Posterior vena cava (tissue), 2 donors: Measurements from ENCODE around the gene U2AF1L4. TPM values are rescaled to one million over a fixed set of nuclear protein-coding genes. Genes with fewer than 3 reads are reported as not detected.
"Not testable (repeated sequence)": the region's sequence is repeated elsewhere in the genome, so short reads cannot be mapped to it uniquely, and the experiment has no call there.

Source experiments
- DNase-seq: peaks from one replicate; pipeline ENCODE4 v3.0.0-alpha.2; 2020; ENCODE audit warnings: low spot score
- intact Hi-C, 2 donors: fragments of 100-400 bp; cut with DNase I; formaldehyde crosslinking; loops; one replicate each; pipeline versions ENCODE4 v1.14.1 to v1.14.2; 2022 to 2023
- total RNA-seq, 2 donors: library from RNA; stranded (reverse); fragmentation: NEBNext Ultra II Directional; extraction: Animal tissue kit (Norgen Biotek cat#: 25700); gene quantifications; one replicate each; pipeline ENCODE4 v1.2.1, GENCODE V29; 2021
- donor health status: DM: yes; HTN: yes; CAD: no.
- donor health status: DM: yes; HTN: yes; CAD: no.

Gene U2AF1L4
- total RNA-seq, 2 donors from 2014 or later: 13.8 to 18.7 TPM

DNA sequence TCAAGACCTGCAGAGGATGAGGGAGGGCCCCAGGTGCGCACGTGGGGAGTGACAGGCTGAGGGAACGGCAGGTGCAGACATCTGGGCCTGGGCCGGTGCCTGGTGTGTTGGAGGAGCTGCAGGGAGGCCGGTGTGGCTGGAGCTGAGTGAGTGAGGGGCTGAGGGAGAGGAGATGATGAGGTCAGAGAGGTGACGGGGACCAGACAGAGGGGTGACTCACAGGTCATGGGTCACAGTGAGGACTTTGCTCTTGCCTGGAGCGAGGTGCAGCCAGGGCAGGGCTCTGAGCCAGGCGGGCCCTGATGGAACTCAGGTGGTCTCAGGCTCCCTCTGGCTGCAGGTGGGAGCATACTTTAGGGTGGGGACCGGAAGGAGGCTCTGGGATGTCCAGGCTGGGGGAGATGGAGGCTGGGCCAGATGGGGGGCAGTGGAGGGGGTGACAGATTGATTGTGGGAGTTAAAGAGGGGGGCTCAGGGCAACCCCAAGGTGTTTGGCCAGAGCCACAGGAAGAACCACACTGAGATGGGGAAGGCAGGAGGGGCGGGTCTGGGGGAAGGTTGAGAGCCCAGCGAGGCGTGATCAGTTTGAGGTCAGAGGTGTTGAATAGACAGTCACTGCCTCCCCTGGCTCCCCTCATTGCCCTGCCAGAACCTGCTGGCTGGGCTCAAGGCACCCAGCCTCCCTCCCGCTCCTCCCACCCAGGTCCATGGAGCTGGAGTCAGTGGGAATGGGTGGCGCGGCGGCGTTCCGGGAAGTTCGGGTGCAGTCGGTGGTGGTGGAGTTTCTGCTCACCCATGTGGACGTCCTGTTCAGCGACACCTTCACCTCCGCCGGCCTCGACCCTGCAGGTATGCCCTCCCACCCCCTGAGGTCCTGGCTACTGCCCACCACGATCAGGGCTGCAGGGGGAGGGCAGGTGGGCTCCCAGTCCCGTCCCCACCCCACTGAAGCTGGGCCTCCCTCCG is 38.5 kb upstream of the U2AF1L4 start:
- intact Hi-C loops: no loop called here
- DNase-seq: no peak

DNA sequence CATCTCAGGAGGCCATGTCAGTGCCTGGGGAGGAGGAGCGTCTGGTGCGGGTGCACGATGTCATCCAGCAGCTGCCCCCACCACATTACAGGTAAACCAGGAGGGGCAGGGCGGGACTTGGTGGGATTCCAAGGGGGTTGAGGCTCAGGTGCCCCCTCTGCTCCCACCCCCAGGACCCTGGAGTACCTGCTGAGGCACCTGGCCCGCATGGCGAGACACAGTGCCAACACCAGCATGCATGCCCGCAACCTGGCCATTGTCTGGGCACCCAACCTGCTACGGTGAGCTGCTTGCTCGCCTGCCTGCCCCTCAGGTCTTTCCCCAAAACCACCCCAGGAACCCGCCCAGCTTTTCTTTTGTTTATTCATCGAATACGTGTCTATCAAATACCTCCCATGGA is 37.4 kb upstream of the U2AF1L4 start:
- DNase-seq: no peak
- intact Hi-C loops: no loop called here

DNA sequence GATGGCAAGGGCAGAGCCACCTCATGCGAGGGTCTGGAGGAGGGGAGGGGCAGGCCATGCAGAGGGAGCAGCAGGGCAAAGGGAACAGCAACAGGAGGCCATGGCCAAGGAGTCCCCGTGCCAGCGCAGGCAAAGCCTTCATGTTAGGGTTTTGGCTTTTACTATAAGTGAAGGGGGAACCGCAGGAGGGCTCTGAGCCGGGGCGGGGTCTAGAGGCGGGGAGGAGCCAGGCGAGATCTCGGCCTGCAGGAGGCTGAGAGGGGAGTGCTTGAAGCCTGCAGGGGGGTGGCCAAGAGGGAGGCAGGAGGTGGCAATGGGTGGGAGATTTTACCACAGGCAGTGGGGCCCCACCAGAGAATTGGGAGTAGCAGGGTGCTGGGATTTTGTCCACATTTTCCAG is 36.4 kb upstream of the U2AF1L4 start:
- DNase-seq: no peak
- intact Hi-C loops: no loop called here

DNA sequence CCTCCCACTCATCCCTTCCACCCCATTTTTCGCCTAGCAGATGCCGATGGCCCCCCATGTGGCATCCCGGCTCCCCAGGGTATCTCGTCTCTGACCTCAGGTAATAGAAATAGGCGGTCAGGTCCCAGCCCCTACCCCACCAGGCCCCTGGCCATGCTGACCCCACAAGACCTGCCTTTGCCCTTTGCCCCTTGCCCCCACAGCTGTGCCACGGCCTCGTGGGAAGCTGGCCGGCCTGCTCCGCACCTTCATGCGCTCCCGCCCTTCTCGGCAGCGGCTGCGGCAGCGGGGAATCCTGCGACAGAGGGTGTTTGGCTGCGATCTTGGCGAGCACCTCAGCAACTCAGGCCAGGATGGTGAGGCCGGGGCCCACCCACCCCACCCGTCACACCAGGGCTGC is 35.5 kb upstream of the U2AF1L4 start:
- DNase-seq: no peak
- intact Hi-C loops: no loop called here

DNA sequence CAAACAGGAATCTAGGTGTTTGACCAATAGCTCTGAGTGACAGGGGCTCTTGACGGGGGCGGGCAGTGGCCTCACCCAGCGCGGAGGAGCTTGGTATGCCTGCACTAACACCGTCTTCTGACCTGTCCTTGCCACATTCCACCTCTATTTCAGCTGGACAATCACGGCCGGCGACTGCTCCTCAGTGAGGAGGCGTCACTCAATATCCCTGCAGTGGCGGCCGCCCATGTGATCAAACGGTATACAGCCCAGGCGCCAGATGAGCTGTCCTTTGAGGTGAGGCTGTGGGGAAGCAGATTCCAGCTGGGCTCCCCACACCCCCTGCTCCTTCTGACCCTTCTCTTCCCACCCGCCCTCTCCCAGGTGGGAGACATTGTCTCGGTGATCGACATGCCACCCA is 34.8 kb upstream of the U2AF1L4 start:
- no peak for DNase-seq
- intact Hi-C loops: no loop called here

DNA sequence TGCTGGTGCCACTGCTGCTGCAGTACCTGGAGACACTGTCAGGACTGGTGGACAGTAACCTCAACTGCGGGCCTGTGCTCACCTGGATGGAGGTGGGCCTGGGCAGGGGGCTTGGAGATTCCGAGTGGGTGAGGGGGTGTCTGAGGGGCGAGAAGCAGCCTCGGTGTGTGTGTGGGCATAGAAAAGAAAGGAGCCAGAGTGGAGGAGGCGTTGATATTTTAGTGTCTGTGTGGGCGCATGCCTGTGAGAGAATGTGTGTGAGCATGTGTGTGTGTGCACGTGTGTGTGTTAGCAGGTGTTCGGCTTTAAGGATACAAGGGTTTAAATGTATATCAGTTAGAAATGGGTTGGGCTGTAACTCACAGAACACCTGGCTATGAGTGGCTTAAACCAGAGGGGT is 33.8 kb upstream of the U2AF1L4 start:
- intact Hi-C loops: no loop called here

DNA sequence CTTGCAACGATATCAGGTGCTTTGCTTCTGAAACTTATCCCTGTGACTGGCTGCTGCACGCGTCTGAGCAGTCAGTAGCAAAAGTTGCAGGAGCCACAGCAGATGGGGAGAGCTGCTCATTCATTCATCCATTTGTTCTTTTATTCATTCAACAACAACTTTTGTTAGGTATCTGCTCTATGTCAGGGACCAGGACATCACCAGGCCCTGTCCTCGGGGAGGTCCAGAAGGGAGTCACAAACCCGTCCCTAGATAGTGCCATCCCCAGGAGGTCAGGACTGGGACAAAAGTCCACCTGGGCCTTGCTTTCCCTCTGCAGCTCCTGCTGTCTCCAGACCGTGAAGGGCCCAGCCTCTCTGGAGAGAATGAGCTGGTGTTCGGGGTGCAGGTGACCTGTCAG is 32.7 kb upstream of the U2AF1L4 start:
- intact Hi-C loops: no loop called here
- DNase-seq: no peak

More for the DNA sequence above, 33.8 kb upstream of the U2AF1L4 start:
- DNase-seq: no peak

DNA sequence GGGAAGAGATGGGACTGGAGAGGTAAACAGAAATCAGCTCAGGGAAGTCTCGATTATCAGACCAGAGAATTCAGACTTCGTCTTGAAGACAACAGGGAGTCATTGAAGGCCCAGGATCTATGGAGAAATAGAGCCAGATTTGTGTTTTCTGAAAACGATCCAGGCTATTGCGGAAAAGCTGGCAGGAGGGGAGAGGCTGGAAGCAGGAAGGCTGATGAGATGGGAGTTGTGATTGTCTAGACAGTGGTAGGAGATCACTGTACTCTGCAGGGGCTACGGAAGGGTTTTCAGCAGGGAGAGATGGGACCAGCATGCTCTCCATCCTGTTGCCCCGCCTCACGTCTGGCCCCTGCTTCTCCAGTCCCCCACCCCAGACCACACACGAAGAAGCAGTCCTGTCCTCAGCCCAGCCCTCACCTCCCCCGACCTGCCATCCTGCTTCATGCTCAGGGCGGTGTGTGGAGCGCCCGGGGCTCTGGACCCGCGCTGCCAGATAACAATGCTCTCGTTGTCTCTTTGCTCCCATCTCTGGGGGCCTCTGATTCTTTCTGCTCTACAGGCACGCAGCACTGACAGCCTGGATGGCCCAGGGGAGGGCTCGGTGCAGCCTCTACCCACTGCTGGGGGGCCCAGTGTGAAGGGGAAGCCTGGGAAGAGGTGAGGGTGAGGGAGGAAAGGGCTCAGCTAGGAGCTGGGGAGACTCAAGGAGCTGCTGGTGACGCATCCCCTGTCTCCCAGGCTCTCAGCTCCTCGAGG is 32.0 kb upstream of the U2AF1L4 start:
- intact Hi-C loops: no loop called here
- no peak for DNase-seq

DNA sequence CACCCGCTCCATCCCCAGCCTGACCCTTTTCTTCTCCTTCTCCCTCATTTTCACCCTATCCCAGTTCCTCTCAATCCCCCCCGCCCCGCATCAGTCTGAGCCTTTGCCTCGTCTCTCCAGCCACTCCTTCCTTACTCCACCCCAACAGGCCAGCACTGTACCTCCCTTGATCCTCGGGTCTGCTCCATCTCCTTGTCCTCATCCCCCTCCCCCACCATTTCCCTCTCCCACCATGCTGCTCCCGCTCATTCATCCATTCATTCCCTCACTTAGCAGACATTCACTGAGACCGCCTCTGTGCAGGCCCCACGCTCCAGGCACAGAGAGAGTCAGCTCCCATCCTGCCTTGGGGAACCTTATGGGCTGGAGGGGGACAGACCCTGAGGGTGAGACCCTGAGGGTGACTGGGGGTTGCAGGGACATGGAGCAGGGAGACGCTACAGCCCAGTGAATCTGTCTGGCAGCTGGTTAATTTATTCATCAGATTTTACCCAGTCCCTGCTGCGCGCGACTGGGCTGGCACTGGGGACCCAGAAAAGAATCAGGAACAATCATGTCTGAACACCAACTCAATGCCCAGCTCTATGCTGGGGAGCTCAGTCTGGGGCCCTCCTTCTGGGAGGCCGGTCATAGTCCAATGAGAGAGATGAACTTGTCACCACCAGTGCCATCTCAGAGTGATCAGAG is 31.0 kb upstream of the U2AF1L4 start:
- intact Hi-C loops: no loop called here
- DNase-seq: no peak

DNA sequence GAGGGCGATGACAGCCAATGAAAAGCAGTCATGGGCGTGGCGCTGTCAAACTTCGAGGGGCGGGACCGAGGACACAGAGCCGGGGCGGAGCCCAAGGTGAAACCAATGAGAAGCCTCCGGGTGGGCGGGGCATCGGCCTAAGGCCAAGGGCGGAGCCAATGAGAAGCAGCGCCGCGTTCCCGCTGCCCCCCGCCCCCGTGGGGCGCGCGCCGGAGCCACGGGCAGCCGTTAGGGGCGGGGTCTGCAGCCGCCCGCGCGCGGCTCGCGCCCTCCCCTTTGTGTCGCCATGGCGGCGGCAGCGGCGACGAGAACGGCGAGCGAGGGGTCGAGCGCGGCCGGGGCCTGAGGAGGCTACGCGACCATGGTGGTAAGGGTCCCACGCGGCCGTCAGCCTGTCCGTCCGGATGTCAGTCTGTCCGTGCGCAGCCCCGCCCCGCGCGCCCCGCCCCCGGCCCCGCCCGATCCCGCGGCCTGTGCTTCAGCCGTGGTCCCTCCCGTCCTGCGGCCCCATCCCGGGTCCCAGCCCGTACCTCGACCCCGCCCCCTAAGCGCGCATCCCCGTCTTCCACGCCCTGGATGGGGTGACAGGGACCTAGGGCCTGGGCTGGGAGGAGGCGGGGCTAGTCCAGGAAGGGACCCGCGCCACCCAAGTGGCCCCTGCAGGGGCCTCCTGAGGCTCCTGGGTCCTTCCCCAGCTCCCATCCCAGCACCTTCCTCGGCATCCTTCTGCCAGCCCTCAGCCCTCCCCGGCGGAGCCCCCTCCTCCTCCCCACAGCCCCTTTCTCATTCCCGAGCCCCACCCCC is 30.3 kb upstream of the U2AF1L4 start, which contains the start of gene ARHGAP33:
Gene ARHGAP33 (plus strand): TSS at position 267 of the 804 bp plus-strand sequence. CDS start 95 bp downstream, at position 362.
- intact Hi-C loops: no loop called here
- DNase-seq: peak; percentile 100

DNA sequence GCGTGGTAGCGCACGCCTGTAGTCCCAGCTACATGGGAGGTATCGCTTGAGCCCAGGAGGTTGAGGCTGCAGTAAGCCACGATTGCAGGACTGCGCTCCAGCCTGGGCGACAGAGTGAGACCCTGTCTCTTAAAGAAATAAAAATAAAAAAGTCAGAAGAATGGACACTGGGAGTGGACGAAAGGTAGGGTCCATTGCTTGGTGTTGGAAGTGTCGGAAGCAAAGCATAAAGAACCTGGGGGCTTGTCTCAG is 29.8 kb upstream of the U2AF1L4 start:
- intact Hi-C loops: no loop called here
- no peak for DNase-seq

DNA sequence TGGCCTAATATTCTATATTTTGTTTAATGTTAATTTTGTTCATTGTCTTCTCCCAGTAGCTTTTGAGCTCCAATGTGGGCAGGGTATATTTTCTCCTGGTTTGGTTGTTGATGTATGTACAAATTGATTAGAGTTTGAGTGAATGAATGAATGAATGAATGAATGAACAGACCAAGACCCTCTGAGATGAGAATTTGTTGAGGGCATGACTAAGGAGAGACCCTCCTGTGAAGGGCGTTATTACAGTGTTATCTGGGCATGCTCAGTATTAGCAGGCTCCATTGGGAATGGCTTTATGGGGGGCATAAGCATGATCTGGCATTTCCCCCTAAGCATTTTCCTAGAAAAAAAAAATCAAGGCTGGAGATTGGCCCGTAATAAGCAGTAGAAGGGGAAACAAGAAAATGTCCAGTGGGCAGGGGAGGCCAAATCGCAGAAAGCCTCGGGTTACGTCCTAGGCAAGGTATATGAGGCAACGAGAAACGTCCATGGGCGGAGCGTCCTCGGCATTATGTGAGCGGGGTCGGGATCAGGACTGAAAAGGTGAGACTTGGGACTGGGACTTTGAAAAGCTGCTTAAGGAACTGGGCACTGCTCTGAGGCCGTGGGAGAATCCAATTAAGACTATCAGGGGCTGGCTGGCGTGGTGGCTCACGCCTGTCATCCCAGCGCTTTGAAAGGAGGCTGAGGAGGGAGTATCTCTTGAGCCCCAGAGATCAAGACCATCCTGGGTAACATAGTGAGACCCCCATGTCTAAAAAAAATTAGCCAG is 29.2 kb upstream of the U2AF1L4 start:
- DNase-seq: no peak

DNA sequence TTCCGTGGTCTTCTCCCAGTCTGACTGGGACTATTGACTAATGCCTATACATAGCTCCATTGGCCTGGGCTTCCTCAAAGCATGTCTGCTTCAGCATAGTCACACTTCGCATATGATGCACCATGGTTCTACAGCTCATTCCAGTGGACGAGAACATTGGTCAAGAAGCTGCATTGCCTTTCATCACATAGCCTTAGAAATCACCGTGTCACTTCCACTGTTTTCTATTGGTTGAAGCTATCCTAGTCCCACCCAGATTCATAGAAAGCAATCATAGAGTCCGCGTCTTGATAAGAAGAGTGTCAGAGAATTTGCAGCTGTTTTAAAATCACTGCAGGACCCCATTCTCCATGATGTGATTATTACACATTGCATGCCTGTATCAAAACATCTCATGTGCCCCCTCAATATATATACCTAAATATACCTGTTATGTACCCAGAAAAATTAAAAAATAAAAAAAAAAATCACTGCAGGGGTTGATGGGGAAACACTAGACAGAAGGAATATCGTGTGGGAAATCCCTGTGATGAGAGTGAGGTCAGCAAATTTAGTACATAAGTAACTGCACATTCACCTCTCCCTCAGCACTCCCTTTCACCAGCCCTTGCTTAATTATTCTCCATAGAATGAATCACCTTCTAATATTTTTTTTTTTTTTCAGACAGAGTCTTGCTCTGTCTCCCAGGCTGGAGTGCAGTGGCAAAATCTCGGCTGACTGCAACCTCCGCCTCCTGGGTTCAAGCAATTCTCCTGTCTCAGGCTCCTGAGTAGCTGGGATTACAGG is 28.0 kb upstream of the U2AF1L4 start:
- DNase-seq: no peak
- intact Hi-C loops: no loop called here

More for the DNA sequence above, 29.2 kb upstream of the U2AF1L4 start:
- intact Hi-C loops: no loop called here

DNA sequence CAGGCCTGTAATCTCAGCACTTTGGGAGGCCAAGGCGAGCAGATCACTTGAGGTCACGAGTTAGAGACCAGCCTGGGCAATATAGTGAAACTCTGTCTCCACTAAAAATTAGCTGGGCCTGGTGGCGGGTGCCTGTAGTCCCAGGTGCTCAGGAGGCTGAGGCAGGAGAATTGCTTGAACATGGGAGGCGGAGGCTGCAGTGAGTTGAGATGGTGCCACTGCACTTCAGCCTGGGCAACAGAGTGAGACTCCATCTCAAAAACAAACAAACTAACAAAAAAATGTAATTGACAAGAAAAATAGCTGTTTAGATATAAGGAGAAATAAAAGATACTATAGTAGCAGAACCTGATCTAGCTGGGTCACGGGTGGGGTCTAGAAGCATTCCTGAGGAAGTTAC is 27.1 kb upstream of the U2AF1L4 start:
- DNase-seq, intact Hi-C loops: not testable (repeated sequence)

DNA sequence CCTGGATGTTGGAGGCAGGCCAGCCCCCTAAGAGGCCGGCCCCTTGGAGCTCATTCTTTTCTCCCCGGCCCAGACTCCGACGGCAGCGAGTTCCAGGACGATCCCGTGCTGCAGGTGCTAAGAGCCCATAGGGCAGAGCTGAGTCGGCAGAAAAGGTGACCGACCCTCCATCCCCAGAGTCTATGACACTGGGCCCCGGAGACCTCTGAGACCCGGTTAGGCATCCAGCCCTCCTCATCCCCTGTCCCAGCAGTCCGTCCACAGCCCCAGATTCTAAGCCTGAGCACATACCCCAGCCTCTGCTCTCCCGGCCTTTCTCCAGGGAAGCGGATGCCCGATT is 22.8 kb upstream of the U2AF1L4 start:
- intact Hi-C loops: no loop called here
- no peak for DNase-seq

DNA sequence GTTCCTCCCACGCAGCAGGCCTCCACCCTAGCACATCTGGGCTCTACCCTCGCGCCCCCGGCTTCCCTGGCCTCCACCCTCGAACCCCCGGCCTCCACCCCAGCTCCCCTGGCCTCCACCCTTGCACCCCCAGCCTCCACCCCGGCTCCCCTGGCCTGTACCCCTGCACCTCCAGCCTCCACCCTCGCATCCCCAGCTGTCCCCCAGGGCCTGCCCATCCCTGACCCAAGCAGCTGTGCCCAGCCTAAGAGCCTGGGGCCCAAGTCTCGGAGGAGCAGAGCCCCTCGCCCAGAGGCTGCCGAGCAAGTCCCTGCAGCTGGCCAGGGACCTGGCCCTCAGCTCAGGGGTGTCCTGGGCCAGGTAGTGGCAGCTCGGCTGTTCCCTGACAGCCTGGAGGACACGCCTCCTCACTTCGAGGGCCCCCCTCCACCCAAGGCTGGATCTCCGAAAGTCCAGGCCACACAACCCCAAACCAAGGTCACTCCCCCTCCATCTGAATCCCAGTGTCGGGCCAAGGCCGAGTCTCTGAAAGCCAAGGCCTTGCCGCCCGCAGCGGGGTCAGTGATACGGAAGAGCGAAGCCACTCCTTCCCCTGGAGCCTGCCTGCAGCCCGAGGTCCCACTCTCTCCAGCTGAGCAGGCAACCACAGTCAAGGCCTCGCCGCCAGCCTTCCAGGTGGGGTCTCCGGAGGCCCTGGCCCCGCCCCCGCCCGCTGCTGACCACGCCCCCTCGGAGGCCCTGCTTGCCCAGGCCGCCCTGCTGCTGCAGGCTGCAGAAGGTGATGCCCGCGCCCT is 22.3 kb upstream of the U2AF1L4 start:
- DNase-seq: no peak
- intact Hi-C loops: no loop called here

DNA sequence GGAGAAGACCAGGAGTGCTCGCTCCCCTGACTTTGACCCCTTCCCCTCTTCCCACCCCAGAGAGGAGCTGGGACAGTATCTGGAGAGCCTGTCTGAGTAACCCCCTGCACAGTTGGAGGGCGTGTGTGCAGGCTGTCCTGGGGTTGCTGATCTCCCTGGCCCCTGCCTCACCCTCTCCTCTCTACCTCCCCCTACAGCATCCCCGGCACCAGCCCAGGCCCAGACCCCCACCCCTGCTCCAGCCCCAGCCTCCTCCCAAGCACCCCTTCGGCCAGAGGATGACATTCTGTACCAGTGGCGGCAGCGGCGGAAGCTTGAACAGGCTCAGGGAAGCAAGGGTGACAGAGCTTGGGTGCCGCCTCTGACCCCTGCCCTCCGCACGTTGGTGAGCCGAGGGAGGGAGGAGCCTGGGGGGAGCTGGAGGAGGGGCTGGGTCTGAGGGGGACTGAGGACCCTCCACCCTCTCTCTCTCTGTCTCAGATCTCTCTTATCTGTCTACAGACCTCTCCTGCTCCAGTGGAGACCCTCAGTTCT is 21.4 kb upstream of the U2AF1L4 start:
- no peak for DNase-seq
- intact Hi-C loops: no loop called here
